Hematopoietic multipotent progenitor cell treated with erythropoietin and hydrocortisone succinate and interleukin-3 and kit ligand, for 6 days (in vitro differentiated cells): ENCODE measurements around the gene DUSP7.

Experiments used
- DNase-seq: peaks from one replicate; pipeline ENCODE4 v3.0.0-alpha.2; 2015

Gene DUSP7

GRCh38 chr3:52056521-52056967 lies at the start of gene DUSP7:
TSS of gene DUSP7 (minus strand) at chr3:52056571. CDS start at chr3:52056366, 205 bp downstream.
- DNase-seq: peak; percentile 76

GRCh38 chr3:52104684-52105640 lies 48.6 kb upstream of the DUSP7 start:
- DNase-seq: no peak

GRCh38 chr3:52102934-52103333 lies 46.6 kb upstream of the DUSP7 start:
- DNase-seq: no peak

- no peak for DNase-seq
Observed at GRCh38 chr3:52099001-52099401, 42.6 kb upstream of the DUSP7 start.

- peak; percentile 21 for DNase-seq
Observed at GRCh38 chr3:52097851-52098507, 41.6 kb upstream of the DUSP7 start.

- DNase-seq: no peak
Observed at GRCh38 chr3:52095990-52096775, 39.8 kb upstream of the DUSP7 start.

- no peak for DNase-seq
Observed at GRCh38 chr3:52094571-52095485, 38.5 kb upstream of the DUSP7 start.

- no peak for DNase-seq
Observed at GRCh38 chr3:52093756-52094545, 37.6 kb upstream of the DUSP7 start.

GRCh38 chr3:52092891-52093290 lies 36.5 kb upstream of the DUSP7 start:
- DNase-seq: no peak

GRCh38 chr3:52092271-52092660 lies 35.9 kb upstream of the DUSP7 start:
- no peak for DNase-seq

GRCh38 chr3:52091586-52092270 lies 35.4 kb upstream of the DUSP7 start:
- DNase-seq: no peak

- no peak for DNase-seq
Observed at GRCh38 chr3:52090933-52091468, 34.6 kb upstream of the DUSP7 start.

- DNase-seq: no peak
Observed at GRCh38 chr3:52090131-52090932, 34.0 kb upstream of the DUSP7 start.

GRCh38 chr3:52089691-52090090 lies 33.3 kb upstream of the DUSP7 start:
- DNase-seq: no peak

GRCh38 chr3:52088445-52089367 lies 32.3 kb upstream of the DUSP7 start:
- DNase-seq: no peak

- no peak for DNase-seq
Observed at GRCh38 chr3:52087731-52088130, 31.4 kb upstream of the DUSP7 start.

GRCh38 chr3:52086976-52087663 lies 30.7 kb upstream of the DUSP7 start:
- peak; percentile 19 for DNase-seq

GRCh38 chr3:52086461-52086860 lies 30.1 kb upstream of the DUSP7 start:
- DNase-seq: no peak
